Measurements from ENCODE around the gene SH3BGR. TPM values are rescaled to one million over a fixed set of nuclear protein-coding genes. Genes with fewer than 3 reads are reported as not detected.

SH3BGR gene
- total RNA-seq, 1 donor, result 6.2 TPM

DNA sequence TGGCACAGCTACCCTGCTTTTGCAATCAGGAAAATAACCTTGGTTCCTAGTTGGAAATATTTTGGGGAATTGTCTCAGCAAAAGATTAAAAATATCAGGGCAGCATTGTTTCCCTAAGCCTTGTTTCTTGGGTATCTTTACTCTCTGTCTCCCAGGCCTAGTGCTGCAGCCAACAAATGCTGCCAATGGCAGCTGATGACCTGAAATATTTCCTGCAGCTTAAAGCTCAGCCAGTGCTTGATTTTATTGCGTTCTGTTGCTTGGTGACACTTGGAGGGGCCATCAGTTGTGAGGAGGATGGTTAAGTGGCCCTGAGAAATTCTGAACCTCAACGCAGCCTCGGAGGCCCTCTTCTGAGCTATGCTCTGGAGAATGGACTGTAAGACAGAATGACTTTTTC lies 101.6 kb downstream of the SH3BGR start:
- H3K4me3 ChIP-seq (ENCODE audit: low read depth, low read length), result no peak overlapping the region
- TF ChIP-seq, protein P1, sequence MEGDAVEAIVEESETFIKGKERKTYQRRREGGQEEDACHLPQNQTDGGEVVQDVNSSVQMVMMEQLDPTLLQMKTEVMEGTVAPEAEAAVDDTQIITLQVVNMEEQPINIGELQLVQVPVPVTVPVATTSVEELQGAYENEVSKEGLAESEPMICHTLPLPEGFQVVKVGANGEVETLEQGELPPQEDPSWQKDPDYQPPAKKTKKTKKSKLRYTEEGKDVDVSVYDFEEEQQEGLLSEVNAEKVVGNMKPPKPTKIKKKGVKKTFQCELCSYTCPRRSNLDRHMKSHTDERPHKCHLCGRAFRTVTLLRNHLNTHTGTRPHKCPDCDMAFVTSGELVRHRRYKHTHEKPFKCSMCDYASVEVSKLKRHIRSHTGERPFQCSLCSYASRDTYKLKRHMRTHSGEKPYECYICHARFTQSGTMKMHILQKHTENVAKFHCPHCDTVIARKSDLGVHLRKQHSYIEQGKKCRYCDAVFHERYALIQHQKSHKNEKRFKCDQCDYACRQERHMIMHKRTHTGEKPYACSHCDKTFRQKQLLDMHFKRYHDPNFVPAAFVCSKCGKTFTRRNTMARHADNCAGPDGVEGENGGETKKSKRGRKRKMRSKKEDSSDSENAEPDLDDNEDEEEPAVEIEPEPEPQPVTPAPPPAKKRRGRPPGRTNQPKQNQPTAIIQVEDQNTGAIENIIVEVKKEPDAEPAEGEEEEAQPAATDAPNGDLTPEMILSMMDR (IDR thresholded peaks at IDR 0.05; ENCODE audit: insufficient read depth, low read length), result no peak
- DNase-seq (ENCODE audit: low read depth), result no peak

DNA sequence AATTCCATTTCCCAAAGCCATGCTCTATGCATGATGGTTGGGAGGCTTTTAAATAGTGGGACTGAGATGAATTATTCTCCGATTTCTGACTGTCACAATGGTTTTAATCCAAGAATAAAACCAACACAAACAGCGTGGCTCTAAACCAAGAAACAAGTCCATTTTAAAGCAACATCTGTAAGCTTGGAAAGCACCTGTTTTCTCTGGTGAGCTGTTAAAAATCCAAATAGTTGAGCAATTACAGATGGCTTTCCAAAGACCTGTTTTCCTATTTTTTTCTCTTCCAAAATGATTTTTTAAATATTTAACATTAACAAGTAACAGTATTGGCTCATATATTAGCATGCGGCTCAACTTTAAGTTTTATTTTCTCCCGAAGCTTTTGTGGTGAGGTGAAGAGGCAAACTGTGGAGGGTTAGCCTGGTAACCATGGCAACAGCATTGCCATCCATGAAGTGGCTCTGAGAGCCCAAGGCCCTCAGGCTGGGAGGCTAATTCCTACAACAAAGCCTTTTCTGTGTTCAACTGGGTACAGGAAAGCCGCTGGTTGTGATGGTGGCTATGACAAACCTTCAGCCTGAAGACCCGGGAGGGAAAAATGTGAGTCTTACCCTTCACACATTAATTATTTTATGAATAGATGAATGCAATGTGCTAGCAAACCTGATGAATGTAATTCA lies 104.3 kb downstream of the SH3BGR start:
- no peak for DNase-seq (ENCODE audit: low read depth)
- TF ChIP-seq, protein P1 (IDR thresholded peaks at IDR 0.05; ENCODE audit: insufficient read depth, low read length), result no peak
- no peak overlapping the region for H3K4me3 ChIP-seq (ENCODE audit: low read depth, low read length)

GRCh38 chr21:39559511-39559910 lies 107.7 kb downstream of the SH3BGR start:
- H3K4me3 ChIP-seq (ENCODE audit: low read depth, low read length), result no peak overlapping the region
- TF ChIP-seq, protein P1 (IDR thresholded peaks at IDR 0.05; ENCODE audit: insufficient read depth, low read length), result no peak
- no peak for DNase-seq (ENCODE audit: low read depth)

GRCh38 chr21:39561140-39561539 lies 109.4 kb downstream of the SH3BGR start:
- DNase-seq (ENCODE audit: low read depth), result no peak
- H3K4me3 ChIP-seq (ENCODE audit: low read depth, low read length), result no peak overlapping the region
- TF ChIP-seq, protein P1 (IDR thresholded peaks at IDR 0.05; ENCODE audit: insufficient read depth, low read length), result no peak

DNA sequence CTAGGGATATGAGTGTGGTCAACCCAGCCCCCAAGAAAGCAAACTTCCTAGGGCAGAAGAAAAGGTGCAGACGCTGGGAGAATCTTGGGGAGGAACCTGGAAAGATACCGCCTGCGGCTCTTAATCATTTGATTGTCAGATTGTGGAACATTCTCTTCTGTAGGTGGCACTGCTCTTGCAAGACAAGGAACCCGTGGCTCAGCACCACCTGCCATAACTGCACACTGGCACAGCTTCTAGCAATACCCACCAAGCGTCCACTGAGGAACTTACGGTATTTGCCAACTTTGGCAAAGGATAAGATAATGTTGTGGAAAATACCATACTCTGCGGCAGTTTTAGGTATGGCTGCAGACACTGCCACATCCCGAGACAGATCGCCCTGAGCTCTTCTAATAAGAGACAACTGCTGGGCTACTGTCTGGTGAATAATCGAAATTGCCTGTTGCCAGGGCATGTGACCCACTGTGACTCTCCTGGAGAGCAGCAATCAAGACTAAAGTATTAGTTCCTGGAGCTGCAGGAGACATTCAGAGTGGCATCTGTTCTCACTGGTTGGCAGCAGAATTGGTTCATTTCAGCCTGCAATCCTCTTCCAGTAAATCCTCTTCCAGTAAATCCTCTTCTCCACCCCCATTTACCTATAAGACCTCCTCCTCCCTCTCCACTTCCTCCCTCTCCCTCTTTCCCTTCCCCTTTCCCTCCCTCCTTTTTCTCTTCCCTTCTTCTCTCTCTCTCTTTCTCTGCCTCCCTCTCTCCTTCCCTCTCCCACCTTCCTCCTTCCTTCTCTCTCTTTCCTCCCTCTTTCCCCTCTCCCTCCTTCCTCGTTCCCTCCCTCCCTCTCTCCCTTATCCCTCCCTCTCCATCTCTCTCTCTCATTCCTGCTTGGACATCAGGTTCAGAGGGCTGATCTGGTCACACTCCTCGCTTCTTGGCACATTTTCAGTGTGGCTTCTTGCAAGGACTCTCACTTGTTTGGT lies 111.3 kb downstream of the SH3BGR start:
- H3K4me3 ChIP-seq (ENCODE audit: low read depth, low read length), result no peak overlapping the region
- no peak for DNase-seq (ENCODE audit: low read depth)
- TF ChIP-seq, protein P1 (IDR thresholded peaks at IDR 0.05; ENCODE audit: insufficient read depth, low read length), result no peak

GRCh38 chr21:39564200-39564599 lies 112.4 kb downstream of the SH3BGR start:
- H3K4me3 ChIP-seq (ENCODE audit: low read depth, low read length), result no peak overlapping the region
- TF ChIP-seq, protein P1 (IDR thresholded peaks at IDR 0.05; ENCODE audit: insufficient read depth, low read length), result no peak
- no peak for DNase-seq (ENCODE audit: low read depth)

Small RNA genes within 50 kb of the gene (small RNA-seq; reads per million reads assigned to genes)
- gene MIR6508, result 0.38 reads per million

Other genes with a start within 250 kb of the SH3BGR start
- 54.0 and 80.5 TPM in 2 replicates for gene BRWD1, start 138.3 kb upstream of the SH3BGR start, total RNA-seq (ENCODE audit: low replicate concordance)
- gene HMGN1, start 102.9 kb upstream of the SH3BGR start, total RNA-seq (ENCODE audit: low replicate concordance), result 155 and 165 TPM in 2 replicates
- gene LCA5L, start 6.2 kb upstream of the SH3BGR start, total RNA-seq (ENCODE audit: low replicate concordance), result 0.65 and 3.1 TPM in 2 replicates
- 0.18 TPM in 1 of 2 replicates, not detected in the other for gene B3GALT5, start 161.0 kb downstream of the SH3BGR start, total RNA-seq (ENCODE audit: low replicate concordance)